CD4-positive, alpha-beta T cell treated with Interleukin-17A for 1 hour (primary cell): ENCODE results near the gene UBQLN1.
"Not testable (repeated sequence)": the region's sequence is repeated elsewhere in the genome, so short reads cannot be mapped to it uniquely, and the experiment has no call there.

Experiments
- DNase-seq: peaks from one replicate; pipeline ENCODE4 v3.0.0-alpha.2; 2020

UBQLN1 gene

GRCh38 chr9:83630938-83631457 lies 76.8 kb downstream of the UBQLN1 start:
- no peak for DNase-seq

- no peak for DNase-seq
Observed at GRCh38 chr9:83629433-83630104, 78.2 kb downstream of the UBQLN1 start.

GRCh38 chr9:83628540-83628939 lies 79.2 kb downstream of the UBQLN1 start:
- DNase-seq, result no peak

- DNase-seq, result no peak
Observed at GRCh38 chr9:83625178-83625577, 82.6 kb downstream of the UBQLN1 start.

GRCh38 chr9:83623679-83624076 lies 84.1 kb downstream of the UBQLN1 start:
- peak; percentile 35 for DNase-seq

- DNase-seq, result peak; percentile 59
Observed at GRCh38 chr9:83622939-83623678, 84.6 kb downstream of the UBQLN1 start, which contains the start of gene IDNK. Gene IDNK, plus strand, starts transcription at chr9:83623143. Its CDS starts 29 bp downstream, at chr9:83623172.

GRCh38 chr9:83622433-83622938 lies 85.3 kb downstream of the UBQLN1 start:
- DNase-seq, result no peak

- peak; percentile 48 for DNase-seq
Observed at GRCh38 chr9:83620841-83621636, 86.7 kb downstream of the UBQLN1 start.

GRCh38 chr9:83617299-83617698 lies 90.5 kb downstream of the UBQLN1 start:
- DNase-seq, result no peak

GRCh38 chr9:83613298-83613697 lies 94.5 kb downstream of the UBQLN1 start:
- not testable (repeated sequence) for DNase-seq
